ENCODE data around the gene HOXA11. TPM values are rescaled to one million over a fixed set of nuclear protein-coding genes. Genes with fewer than 3 reads are reported as not detected.

The HOXA11 gene
- total RNA-seq, 1 donor from 2014 or later, result 1.2 TPM

DNA sequence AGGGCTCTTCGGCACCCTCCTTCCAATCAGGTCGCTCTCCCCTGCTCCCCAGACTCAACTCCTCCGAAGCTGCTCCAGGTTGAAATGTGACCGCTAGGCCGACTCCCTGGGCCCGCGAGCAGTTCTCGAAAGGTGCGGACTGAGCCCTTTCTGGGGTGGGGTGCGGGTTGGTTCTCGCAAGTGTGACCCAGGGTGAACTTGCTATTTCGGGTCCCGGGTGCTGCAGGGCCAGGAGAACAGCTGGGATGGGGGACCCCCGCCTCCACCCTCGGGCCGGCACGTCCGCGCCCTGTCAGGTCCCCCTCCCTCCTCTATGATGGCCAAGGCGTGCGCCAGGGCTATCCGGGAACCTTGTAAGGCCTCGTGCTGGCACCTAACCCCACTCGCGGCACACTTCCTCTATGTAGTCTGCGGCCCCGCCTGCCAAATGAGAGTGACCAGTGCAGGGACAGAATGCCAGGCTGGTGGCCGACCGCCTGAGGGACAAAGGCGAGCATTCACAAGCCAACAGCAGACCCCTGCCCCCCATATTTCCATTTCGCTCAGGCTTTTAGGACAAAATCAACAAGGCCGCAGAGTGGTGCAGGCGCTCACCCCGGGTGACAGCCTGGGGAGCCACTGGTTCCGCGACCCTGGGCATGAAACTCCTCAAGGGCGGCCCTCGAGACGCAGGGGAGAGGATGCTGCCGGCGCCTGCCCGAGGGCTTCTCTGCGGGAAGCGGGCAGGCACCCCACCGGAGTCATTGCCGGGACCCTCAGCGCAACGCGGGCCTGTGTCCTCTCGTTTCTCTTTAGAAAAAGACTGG lies 28.6 kb upstream of the HOXA11 start:
- TF ChIP-seq, protein P1, sequence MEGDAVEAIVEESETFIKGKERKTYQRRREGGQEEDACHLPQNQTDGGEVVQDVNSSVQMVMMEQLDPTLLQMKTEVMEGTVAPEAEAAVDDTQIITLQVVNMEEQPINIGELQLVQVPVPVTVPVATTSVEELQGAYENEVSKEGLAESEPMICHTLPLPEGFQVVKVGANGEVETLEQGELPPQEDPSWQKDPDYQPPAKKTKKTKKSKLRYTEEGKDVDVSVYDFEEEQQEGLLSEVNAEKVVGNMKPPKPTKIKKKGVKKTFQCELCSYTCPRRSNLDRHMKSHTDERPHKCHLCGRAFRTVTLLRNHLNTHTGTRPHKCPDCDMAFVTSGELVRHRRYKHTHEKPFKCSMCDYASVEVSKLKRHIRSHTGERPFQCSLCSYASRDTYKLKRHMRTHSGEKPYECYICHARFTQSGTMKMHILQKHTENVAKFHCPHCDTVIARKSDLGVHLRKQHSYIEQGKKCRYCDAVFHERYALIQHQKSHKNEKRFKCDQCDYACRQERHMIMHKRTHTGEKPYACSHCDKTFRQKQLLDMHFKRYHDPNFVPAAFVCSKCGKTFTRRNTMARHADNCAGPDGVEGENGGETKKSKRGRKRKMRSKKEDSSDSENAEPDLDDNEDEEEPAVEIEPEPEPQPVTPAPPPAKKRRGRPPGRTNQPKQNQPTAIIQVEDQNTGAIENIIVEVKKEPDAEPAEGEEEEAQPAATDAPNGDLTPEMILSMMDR (conservative IDR thresholded peaks at IDR 0.05), result no peak

GRCh38 chr7:27212497-27213432 lies 27.7 kb upstream of the HOXA11 start:
- TF ChIP-seq, protein P1 (conservative IDR thresholded peaks at IDR 0.05), result no peak
- H3K4me1 Mint-ChIP-seq (ENCODE audit: unreplicated experiment), result peaks cover 6% of the 10 kb centered on the region
- H3K27me3 Mint-ChIP-seq, result peaks cover 99% of the 10 kb centered on the region
- no peak for DNase-seq (ENCODE audit: extremely low spot score, unreplicated experiment)
- H3K4me3 Mint-ChIP-seq, result peak overlapping the region; percentile 54
- H3K9me3 Mint-ChIP-seq, result no peaks in the 10 kb centered on the region
- H3K36me3 Mint-ChIP-seq, result no peaks in the 10 kb centered on the region
- no peak overlapping the region for H3K27ac Mint-ChIP-seq

More for the DNA sequence above, 28.6 kb upstream of the HOXA11 start:
- H3K27ac Mint-ChIP-seq, result no peak overlapping the region
- peaks cover 99% of the 10 kb centered on the region for H3K27me3 Mint-ChIP-seq
- DNase-seq (ENCODE audit: extremely low spot score, unreplicated experiment), result no peak
- no peaks in the 10 kb centered on the region for H3K9me3 Mint-ChIP-seq
- H3K4me3 Mint-ChIP-seq, result peak overlapping the region; percentile 57
- H3K4me1 Mint-ChIP-seq (ENCODE audit: unreplicated experiment), result peaks cover 6% of the 10 kb centered on the region
- no peaks in the 10 kb centered on the region for H3K36me3 Mint-ChIP-seq

DNA sequence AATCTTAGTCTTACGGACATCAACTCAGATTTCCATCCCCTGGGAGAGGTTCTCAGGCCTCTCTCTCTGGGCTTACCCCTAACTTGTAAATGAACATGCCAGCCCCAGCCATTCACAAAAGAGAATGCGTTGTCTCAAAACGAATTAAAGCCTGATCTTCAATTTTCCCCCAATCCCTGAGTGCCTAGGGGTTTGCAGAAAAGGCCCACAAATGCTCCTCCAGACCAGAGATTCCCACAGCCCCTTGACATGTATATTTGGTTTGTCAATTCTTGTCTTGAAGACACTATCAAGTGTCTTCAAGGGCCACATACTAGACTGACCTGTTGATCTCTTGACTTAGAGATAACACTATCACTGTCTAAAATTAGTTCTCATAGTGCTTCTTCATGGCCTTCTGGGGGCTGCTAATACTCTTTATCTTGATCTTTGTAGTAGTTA lies 26.8 kb upstream of the HOXA11 start:
- TF ChIP-seq, protein P1 (conservative IDR thresholded peaks at IDR 0.05), result no peak
- H3K4me3 Mint-ChIP-seq, result no peak overlapping the region
- H3K9me3 Mint-ChIP-seq, result no peaks in the 10 kb centered on the region
- DNase-seq (ENCODE audit: extremely low spot score, unreplicated experiment), result no peak
- H3K27me3 Mint-ChIP-seq, result peaks cover 99% of the 10 kb centered on the region
- H3K36me3 Mint-ChIP-seq, result no peaks in the 10 kb centered on the region
- H3K4me1 Mint-ChIP-seq (ENCODE audit: unreplicated experiment), result peaks cover 6% of the 10 kb centered on the region
- H3K27ac Mint-ChIP-seq, result no peak overlapping the region

GRCh38 chr7:27211084-27211446 lies 26.0 kb upstream of the HOXA11 start:
- Mint-ChIP-seq H3K36me3 (no peaks in the 10 kb centered on the region), H3K4me1 (ENCODE audit: unreplicated experiment) (peaks cover 6% of the 10 kb centered on the region), H3K9me3 (no peaks in the 10 kb centered on the region), H3K27me3 (peaks cover 99% of the 10 kb centered on the region), H3K4me3 (no peak overlapping the region), H3K27ac (no peak overlapping the region)
- TF ChIP-seq, protein P1 (conservative IDR thresholded peaks at IDR 0.05), result no peak
- DNase-seq (ENCODE audit: extremely low spot score, unreplicated experiment), result no peak

DNA sequence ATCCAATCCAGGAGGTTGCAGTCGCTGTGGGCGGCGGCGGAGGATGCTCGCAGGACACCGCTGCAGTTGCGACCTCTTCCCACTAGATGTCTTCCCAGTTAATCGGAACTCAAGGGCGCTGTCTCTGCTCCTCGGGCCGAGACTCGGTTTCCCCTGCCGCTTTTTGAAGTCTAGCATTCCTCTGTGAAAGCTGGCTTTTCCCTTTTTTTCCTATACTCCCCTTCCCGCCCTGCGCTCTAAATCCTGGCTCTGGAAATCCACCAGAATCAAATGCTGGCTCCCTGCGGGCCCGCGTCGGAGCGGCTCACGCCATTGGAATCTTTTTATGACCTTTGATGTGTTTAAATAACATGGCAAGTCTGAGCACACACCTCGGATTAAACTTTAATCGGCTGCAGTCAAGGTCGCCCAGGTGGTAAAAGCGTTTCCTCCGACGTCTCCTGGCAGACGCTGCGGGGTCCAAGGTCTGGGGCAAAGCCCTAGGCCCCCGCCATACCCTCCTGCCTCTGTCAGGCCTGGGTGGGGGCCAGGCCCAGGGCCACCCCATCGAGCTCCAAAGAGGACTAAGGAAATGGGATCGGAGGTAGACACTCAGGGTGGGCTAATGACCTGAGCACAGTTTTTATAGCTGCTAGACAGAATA lies 25.5 kb upstream of the HOXA11 start:
- peak overlapping the region; percentile 78 for H3K4me3 Mint-ChIP-seq
- no peaks in the 10 kb centered on the region for H3K36me3 Mint-ChIP-seq
- H3K27me3 Mint-ChIP-seq, result peaks cover 99% of the 10 kb centered on the region
- H3K27ac Mint-ChIP-seq, result no peak overlapping the region
- TF ChIP-seq, protein P1 (conservative IDR thresholded peaks at IDR 0.05), result peak; percentile 84
- no peaks in the 10 kb centered on the region for H3K9me3 Mint-ChIP-seq
- peaks cover 10% of the 10 kb centered on the region for H3K4me1 Mint-ChIP-seq (ENCODE audit: unreplicated experiment)
- no peak for DNase-seq (ENCODE audit: extremely low spot score, unreplicated experiment)

All from type B pancreatic cell (in vitro differentiated cells).